Measurements from ENCODE around the gene CCR2. TPM values are rescaled to one million over a fixed set of nuclear protein-coding genes. Genes with fewer than 3 reads are reported as not detected.
A peak's percentile ranks its signal among the peaks of the same experiment; 100 is the strongest.

CCR2 gene
- total RNA-seq, 1 experiment from 2014 or later, result not detected

DNA sequence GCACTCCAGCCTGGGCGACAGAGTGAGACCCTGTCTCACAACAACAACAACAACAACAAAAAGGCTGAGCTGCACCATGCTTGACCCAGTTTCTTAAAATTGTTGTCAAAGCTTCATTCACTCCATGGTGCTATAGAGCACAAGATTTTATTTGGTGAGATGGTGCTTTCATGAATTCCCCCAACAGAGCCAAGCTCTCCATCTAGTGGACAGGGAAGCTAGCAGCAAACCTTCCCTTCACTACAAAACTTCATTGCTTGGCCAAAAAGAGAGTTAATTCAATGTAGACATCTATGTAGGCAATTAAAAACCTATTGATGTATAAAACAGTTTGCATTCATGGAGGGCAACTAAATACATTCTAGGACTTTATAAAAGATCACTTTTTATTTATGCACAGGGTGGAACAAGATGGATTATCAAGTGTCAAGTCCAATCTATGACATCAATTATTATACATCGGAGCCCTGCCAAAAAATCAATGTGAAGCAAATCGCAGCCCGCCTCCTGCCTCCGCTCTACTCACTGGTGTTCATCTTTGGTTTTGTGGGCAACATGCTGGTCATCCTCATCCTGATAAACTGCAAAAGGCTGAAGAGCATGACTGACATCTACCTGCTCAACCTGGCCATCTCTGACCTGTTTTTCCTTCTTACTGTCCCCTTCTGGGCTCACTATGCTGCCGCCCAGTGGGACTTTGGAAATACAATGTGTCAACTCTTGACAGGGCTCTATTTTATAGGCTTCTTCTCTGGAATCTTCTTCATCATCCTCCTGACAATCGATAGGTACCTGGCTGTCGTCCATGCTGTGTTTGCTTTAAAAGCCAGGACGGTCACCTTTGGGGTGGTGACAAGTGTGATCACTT, 18.8 kb downstream of the CCR2 start:
- Mint-ChIP-seq H3K27ac (ENCODE audit: unreplicated experiment) (no peak overlapping the region), H3K4me3 (ENCODE audit: low read depth, unreplicated experiment) (no peak overlapping the region), H3K36me3 (ENCODE audit: insufficient read depth, unreplicated experiment) (no peaks in the 10 kb centered on the region), H3K9me3 (ENCODE audit: low read depth, unreplicated experiment) (no peaks in the 10 kb centered on the region), H3K27me3 (ENCODE audit: unreplicated experiment) (peaks cover 82% of the 10 kb centered on the region), H3K4me1 (ENCODE audit: low read depth, unreplicated experiment) (peaks cover 8% of the 10 kb centered on the region)
- peak; percentile 23 for DNase-seq
- intact Hi-C loops (cut with micrococcal nuclease; ENCODE audit: unreplicated experiment), result loop anchor here (2.0 to 10.0 kb wide), 3 partner anchors 98 to 434 kb away; no protein-coding TSS in a partner anchor
- CTCF ChIA-PET, result interaction anchor here (0.8 to 1.1 kb wide), 4 partner anchors 96 to 434 kb away, joined by 4 to 5 read pairs (median 4); partner anchors contain the start of gene CCR1
- no TSS peak for BruUV-seq (replicated peaks)
- TF ChIP-seq, protein P1, sequence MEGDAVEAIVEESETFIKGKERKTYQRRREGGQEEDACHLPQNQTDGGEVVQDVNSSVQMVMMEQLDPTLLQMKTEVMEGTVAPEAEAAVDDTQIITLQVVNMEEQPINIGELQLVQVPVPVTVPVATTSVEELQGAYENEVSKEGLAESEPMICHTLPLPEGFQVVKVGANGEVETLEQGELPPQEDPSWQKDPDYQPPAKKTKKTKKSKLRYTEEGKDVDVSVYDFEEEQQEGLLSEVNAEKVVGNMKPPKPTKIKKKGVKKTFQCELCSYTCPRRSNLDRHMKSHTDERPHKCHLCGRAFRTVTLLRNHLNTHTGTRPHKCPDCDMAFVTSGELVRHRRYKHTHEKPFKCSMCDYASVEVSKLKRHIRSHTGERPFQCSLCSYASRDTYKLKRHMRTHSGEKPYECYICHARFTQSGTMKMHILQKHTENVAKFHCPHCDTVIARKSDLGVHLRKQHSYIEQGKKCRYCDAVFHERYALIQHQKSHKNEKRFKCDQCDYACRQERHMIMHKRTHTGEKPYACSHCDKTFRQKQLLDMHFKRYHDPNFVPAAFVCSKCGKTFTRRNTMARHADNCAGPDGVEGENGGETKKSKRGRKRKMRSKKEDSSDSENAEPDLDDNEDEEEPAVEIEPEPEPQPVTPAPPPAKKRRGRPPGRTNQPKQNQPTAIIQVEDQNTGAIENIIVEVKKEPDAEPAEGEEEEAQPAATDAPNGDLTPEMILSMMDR (IDR thresholded peaks at IDR 0.05; ENCODE audit: unreplicated experiment), result peak; percentile 43

GRCh38 chr3:46374755-46375154, 20.8 kb downstream of the CCR2 start:
- CTCF ChIA-PET, result interaction anchor here (0.5 to 1.2 kb wide), 2 partner anchors 166 to 276 kb away, joined by 3 to 4 read pairs; partner anchors contain the start of gene CCR1
- intact Hi-C loops (cut with micrococcal nuclease; ENCODE audit: unreplicated experiment), result loop anchor here (5.0 to 10.0 kb wide), 2 partner anchors 100 to 292 kb away; no protein-coding TSS in a partner anchor
- H3K36me3 Mint-ChIP-seq (ENCODE audit: insufficient read depth, unreplicated experiment), result no peaks in the 10 kb centered on the region
- no peak overlapping the region for H3K27ac Mint-ChIP-seq (ENCODE audit: unreplicated experiment)
- TF ChIP-seq, protein P1 (IDR thresholded peaks at IDR 0.05; ENCODE audit: unreplicated experiment), result no peak
- no TSS peak for BruUV-seq (replicated peaks)
- no peaks in the 10 kb centered on the region for H3K9me3 Mint-ChIP-seq (ENCODE audit: low read depth, unreplicated experiment)
- peaks cover 68% of the 10 kb centered on the region for H3K27me3 Mint-ChIP-seq (ENCODE audit: unreplicated experiment)
- peaks cover 8% of the 10 kb centered on the region for H3K4me1 Mint-ChIP-seq (ENCODE audit: low read depth, unreplicated experiment)
- H3K4me3 Mint-ChIP-seq (ENCODE audit: low read depth, unreplicated experiment), result no peak overlapping the region
- no peak for DNase-seq

- H3K27ac Mint-ChIP-seq (ENCODE audit: unreplicated experiment), result no peak overlapping the region
- no TSS peak for BruUV-seq (replicated peaks)
- H3K4me3 Mint-ChIP-seq (ENCODE audit: low read depth, unreplicated experiment), result no peak overlapping the region
- no peaks in the 10 kb centered on the region for H3K9me3 Mint-ChIP-seq (ENCODE audit: low read depth, unreplicated experiment)
- no peaks in the 10 kb centered on the region for H3K36me3 Mint-ChIP-seq (ENCODE audit: insufficient read depth, unreplicated experiment)
- peaks cover 65% of the 10 kb centered on the region for H3K27me3 Mint-ChIP-seq (ENCODE audit: unreplicated experiment)
- TF ChIP-seq, protein P1 (IDR thresholded peaks at IDR 0.05; ENCODE audit: unreplicated experiment), result no peak
- peaks cover 8% of the 10 kb centered on the region for H3K4me1 Mint-ChIP-seq (ENCODE audit: low read depth, unreplicated experiment)
- intact Hi-C loops (cut with micrococcal nuclease; ENCODE audit: unreplicated experiment), result loop anchor here (10.0 kb wide), 1 partner anchor 100 kb away; no protein-coding TSS in a partner anchor
- CTCF ChIA-PET, result interaction anchor here (1.2 kb wide), 1 partner anchor 167 kb away, joined by 3 read pairs; the partner anchor contains the start of gene CCR1
- no peak for DNase-seq
Observed at GRCh38 chr3:46375218-46375617, 21.3 kb downstream of the CCR2 start.

GRCh38 chr3:46375814-46376213, 21.9 kb downstream of the CCR2 start:
- BruUV-seq (replicated peaks), result no TSS peak
- intact Hi-C loops (cut with micrococcal nuclease; ENCODE audit: unreplicated experiment), result loop anchor here (10.0 kb wide), 1 partner anchor 101 kb away; no protein-coding TSS in a partner anchor
- Mint-ChIP-seq H3K9me3 (ENCODE audit: low read depth, unreplicated experiment) (no peaks in the 10 kb centered on the region), H3K4me3 (ENCODE audit: low read depth, unreplicated experiment) (no peak overlapping the region), H3K27me3 (ENCODE audit: unreplicated experiment) (peaks cover 59% of the 10 kb centered on the region), H3K4me1 (ENCODE audit: low read depth, unreplicated experiment) (peaks cover 8% of the 10 kb centered on the region), H3K27ac (ENCODE audit: unreplicated experiment) (no peak overlapping the region), H3K36me3 (ENCODE audit: insufficient read depth, unreplicated experiment) (no peaks in the 10 kb centered on the region)
- no peak for DNase-seq
- CTCF ChIA-PET, result no interaction called here
- TF ChIP-seq, protein P1 (IDR thresholded peaks at IDR 0.05; ENCODE audit: unreplicated experiment), result no peak

All from Calu3 (cell line).